Lower leg skin (tissue), 4 donors: ENCODE data around the gene GINS1. TPM values are rescaled to one million over a fixed set of nuclear protein-coding genes. Genes with fewer than 3 reads are reported as not detected.

Experiments used
- DNase-seq, 2 donors: peaks; one replicate each; pipeline ENCODE4 v3.0.0-alpha.2; 2019; ENCODE audit warnings: low spot score in 2 of 2
- H3K4me3 ChIP-seq: fragments of 200-600 bp; sonication (generic); 2 replicates; pipeline ENCODE4 v1.5.1; 2017; ENCODE audit warnings: mild to moderate bottlenecking, low read depth; ENCODE audit not compliant: poor library complexity, severe bottlenecking
- POLR2A ChIP-seq, 2 donors: fragments of 450-650 bp; IDR thresholded peaks; one replicate each; pipeline ENCODE4 v1.6.1; 2016 to 2017; ENCODE audit warnings: antibody characterized with exemption in 2 of 2, mild to moderate bottlenecking in 1 of 2, moderate library complexity in 1 of 2
- WGBS, 2 donors: methylation state at CpG; one replicate each; pipeline ENCODE4 v1.1.5; 2018; 5-methylcytosine and 5-hydroxymethylcytosine counted together
- intact Hi-C: fragments of 100-400 bp; cut with DNase I; formaldehyde crosslinking; loops from one replicate; pipeline ENCODE4 v1.15.0; 2023; ENCODE audit warnings: low total_unique reads
- total RNA-seq, 4 donors: library from RNA; depleted of rRNA; stranded (reverse); fragments of >200 nt; gene quantifications; one replicate each; pipeline ENCODE4 v1.1.0, GENCODE V29; 2016
- TF ChIP-seq, protein P1 (sequence below), 3 donors: fragments of 450-650 bp; IDR thresholded peaks; one replicate each; pipeline ENCODE4 v1.5.1; 2016; ENCODE audit warnings: antibody characterized with exemption in 3 of 3, mild to moderate bottlenecking in 3 of 3, moderate library complexity in 2 of 3

Gene GINS1
- total RNA-seq, 4 donors from 2014 or later = 0.63 to 2.8 (median 1.4) TPM

DNA sequence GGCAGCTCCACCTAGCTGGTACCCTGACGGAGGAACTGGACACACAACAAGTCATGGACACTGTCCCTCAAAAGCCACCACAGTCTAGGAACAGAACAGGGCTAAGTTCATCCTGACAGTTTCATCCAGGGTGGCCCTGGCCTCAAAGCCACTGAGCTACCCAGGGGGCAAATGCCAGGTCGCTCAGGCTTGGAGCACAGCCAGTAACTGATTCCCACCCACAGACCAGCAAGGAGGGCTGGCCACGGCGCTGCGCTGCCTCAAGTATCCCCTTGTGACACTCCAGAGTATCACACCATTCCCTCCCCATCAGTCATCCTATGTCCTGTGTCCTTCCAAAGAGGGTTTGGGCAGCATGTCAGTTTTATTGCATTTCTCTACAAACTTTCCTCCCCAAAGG is 72.2 kb downstream of the GINS1 start:
- intact Hi-C loops = loop anchor here (2.0 kb wide), 1 partner anchor 45 kb away; no protein-coding TSS in a partner anchor
- no peak overlapping the region for H3K4me3 ChIP-seq
- DNase-seq = no peak
- TF ChIP-seq, protein P1, sequence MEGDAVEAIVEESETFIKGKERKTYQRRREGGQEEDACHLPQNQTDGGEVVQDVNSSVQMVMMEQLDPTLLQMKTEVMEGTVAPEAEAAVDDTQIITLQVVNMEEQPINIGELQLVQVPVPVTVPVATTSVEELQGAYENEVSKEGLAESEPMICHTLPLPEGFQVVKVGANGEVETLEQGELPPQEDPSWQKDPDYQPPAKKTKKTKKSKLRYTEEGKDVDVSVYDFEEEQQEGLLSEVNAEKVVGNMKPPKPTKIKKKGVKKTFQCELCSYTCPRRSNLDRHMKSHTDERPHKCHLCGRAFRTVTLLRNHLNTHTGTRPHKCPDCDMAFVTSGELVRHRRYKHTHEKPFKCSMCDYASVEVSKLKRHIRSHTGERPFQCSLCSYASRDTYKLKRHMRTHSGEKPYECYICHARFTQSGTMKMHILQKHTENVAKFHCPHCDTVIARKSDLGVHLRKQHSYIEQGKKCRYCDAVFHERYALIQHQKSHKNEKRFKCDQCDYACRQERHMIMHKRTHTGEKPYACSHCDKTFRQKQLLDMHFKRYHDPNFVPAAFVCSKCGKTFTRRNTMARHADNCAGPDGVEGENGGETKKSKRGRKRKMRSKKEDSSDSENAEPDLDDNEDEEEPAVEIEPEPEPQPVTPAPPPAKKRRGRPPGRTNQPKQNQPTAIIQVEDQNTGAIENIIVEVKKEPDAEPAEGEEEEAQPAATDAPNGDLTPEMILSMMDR (IDR thresholded peaks at IDR 0.05) = no peak
- no peak for TF ChIP-seq POLR2A (IDR thresholded peaks at IDR 0.05)
- 84 to 87% methylated on average over 4 of the region's 5 CpGs for WGBS, 2 donors

DNA sequence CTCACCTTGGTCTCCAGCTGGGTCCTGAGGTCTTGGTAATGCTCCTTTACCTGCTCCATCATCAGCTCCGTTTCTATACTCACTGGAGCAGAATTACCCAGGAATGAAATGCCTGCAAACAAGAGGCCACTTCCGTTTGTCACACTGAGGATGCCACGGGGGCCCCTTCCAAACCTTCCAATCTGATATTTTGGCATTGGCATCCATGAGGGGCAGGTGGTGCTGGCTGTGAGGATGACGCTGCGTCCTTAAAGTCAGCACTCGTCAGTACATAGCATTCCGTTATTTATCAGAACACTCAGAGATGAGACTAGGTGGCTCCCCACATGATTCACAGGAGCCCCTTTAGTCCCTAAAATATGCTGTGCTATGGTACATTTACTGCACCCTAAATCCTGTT is 72.7 kb downstream of the GINS1 start:
- DNase-seq = no peak
- intact Hi-C loops = no loop called here
- TF ChIP-seq, protein P1 (IDR thresholded peaks at IDR 0.05) = no peak
- TF ChIP-seq POLR2A (IDR thresholded peaks at IDR 0.05) = no peak
- H3K4me3 ChIP-seq = no peak overlapping the region
- WGBS, 2 donors = 76 to 78% methylated on average over 7 of the region's 7 CpGs

DNA sequence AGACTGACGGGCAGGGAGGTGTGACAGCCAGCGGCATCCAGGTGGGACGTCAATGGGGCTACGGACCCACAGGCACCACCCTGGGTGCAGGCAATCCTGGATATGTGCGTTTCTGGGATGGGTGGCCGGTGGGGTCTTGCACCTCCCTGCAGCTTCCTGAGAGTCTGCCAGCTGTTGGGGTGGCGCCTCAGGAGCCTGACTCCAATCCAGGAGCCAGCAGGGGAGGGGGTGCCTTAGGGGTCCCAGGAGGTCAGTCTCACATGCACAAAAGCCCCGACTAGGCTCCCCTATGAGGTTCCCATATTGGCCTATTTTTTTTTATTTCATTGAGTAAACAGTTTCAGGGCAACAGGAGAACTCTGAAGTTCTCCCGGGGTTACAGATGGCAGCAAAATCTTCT is 73.3 kb downstream of the GINS1 start:
- no peak overlapping the region for H3K4me3 ChIP-seq
- no peak for DNase-seq
- intact Hi-C loops = no loop called here
- TF ChIP-seq, protein P1 (IDR thresholded peaks at IDR 0.05) = no peak
- TF ChIP-seq POLR2A (IDR thresholded peaks at IDR 0.05) = no peak
- WGBS, 2 donors = 51 to 65% methylated on average over 9 of the region's 9 CpGs

DNA sequence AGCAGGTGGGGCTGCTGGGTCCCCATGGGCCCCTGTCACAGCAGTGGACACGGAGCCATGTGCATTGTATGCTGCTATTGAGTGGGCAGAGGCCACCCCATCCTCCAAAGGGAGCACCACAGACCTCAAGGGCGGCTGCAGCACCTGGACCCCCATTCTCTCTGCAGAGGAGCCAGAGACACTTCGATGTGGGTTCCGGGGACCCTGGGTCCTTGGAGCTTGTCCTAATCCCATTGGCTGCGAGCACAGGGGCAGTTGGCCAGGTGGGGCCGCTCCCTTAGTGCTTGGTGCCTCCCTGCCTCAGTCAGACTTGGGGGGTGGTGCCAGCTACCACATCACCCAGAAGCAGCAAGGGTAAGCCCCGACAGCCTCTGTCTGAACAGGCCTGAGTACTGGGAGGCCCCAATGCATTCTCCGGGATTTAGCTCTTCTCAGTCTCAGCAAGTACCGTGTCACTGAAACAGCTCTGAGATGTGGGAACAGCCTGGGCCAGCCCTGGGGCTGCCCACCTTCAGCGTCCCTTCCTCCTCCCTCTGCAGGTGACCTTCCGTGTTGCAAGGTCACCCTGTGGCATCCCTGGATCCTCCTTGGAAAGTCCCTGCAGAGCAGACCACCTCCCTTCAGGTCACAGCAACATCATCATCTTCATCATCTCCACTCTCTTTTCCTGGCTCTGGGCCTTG is 73.9 kb downstream of the GINS1 start:
- no peak for DNase-seq

DNA sequence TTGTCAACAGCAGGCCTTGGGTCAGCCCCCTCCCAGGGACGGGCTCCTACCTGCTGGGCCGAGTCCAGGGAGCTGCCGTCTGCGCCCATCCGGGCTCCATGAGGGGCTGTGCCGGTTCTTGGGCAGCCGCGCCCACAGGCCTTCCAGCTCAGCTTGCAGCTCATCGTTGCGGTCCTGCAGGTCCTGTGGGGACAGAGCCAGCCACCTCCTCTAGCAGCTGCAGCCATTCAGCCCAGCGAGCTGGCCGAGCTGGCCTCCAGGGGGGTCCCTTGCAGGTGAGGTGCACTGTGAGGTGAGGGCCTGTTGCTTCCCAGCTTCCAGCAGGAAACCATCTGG is 74.4 kb downstream of the GINS1 start:
- no peak overlapping the region for H3K4me3 ChIP-seq
- intact Hi-C loops = no loop called here
- DNase-seq = no peak
- TF ChIP-seq, protein P1 (IDR thresholded peaks at IDR 0.05) = no peak
- TF ChIP-seq POLR2A (IDR thresholded peaks at IDR 0.05) = no peak
- WGBS, 2 donors = 63 to 66% methylated on average over 11 to 12 of the region's 12 CpGs

More for the DNA sequence above, 73.9 kb downstream of the GINS1 start:
- WGBS, 2 donors = 56 to 60% methylated on average over 6 to 9 of the region's 11 CpGs
- no peak overlapping the region for H3K4me3 ChIP-seq
- no peak for TF ChIP-seq POLR2A (IDR thresholded peaks at IDR 0.05)
- TF ChIP-seq, protein P1 (IDR thresholded peaks at IDR 0.05) = no peak
- intact Hi-C loops = no loop called here
